HL-60 (cell line): Measurements from ENCODE around the gene P4HA2.
"Not testable (repeated sequence)": the region's sequence is repeated elsewhere in the genome, so short reads cannot be mapped to it uniquely, and the experiment has no call there.

ENCODE experiments used
- DNase-seq, 2 experiments: peaks; one replicate each; pipeline ENCODE4 v3.0.0-alpha.2; 2010 to 2020; ENCODE audit warnings: low read depth in 1 of 2, low spot score in 1 of 2
- H3K27ac ChIP-seq: fragments of 250-450 bp; sonication (Bioruptor Pico); replicated peaks from 2 replicates; pipeline ENCODE4 v1.5.1; 2020; ENCODE audit warnings: mild to moderate bottlenecking, moderate library complexity
- H3K27me3 ChIP-seq: fragments of 250-450 bp; sonication (Bioruptor Pico); 2 replicates; pipeline ENCODE4 v1.5.1; 2021; ENCODE audit warnings: mild to moderate bottlenecking, moderate library complexity; ENCODE audit not compliant: insufficient read depth, poor library complexity, severe bottlenecking
- H3K4me3 ChIP-seq: replicated peaks from 2 replicates; pipeline ENCODE4 v1.5.1; 2011; ENCODE audit warnings: mild to moderate bottlenecking, control low read depth, low read length; ENCODE audit not compliant: insufficient read depth
- GABPA ChIP-seq: IDR thresholded peaks from 2 replicates; pipeline ENCODE4 v1.6.1; 2012; ENCODE audit warnings: low read depth
- POLR2AphosphoS5 ChIP-seq: IDR thresholded peaks from 2 replicates; pipeline ENCODE4 v1.6.1; 2012; ENCODE audit warnings: low read depth
- REST ChIP-seq: IDR thresholded peaks from 2 replicates; pipeline ENCODE4 v1.6.1; 2012; ENCODE audit warnings: low read depth; ENCODE audit not compliant: insufficient replicate concordance
- SPI1 ChIP-seq: IDR thresholded peaks from 2 replicates; pipeline ENCODE4 v1.6.1; 2012; ENCODE audit warnings: low read depth, mild to moderate bottlenecking, borderline replicate concordance
- TF ChIP-seq, protein P1 (sequence below): IDR thresholded peaks from one replicate; pipeline ENCODE4 v1.5.1; 2011; ENCODE audit warnings: low read length, control low read depth, inconsistent platforms; ENCODE audit not compliant: insufficient read depth

The P4HA2 gene

GRCh38 chr5:132176521-132176945 lies 51.1 kb downstream of the P4HA2 start:
- TF ChIP-seq POLR2AphosphoS5 = no peak
- TF ChIP-seq, protein P1, sequence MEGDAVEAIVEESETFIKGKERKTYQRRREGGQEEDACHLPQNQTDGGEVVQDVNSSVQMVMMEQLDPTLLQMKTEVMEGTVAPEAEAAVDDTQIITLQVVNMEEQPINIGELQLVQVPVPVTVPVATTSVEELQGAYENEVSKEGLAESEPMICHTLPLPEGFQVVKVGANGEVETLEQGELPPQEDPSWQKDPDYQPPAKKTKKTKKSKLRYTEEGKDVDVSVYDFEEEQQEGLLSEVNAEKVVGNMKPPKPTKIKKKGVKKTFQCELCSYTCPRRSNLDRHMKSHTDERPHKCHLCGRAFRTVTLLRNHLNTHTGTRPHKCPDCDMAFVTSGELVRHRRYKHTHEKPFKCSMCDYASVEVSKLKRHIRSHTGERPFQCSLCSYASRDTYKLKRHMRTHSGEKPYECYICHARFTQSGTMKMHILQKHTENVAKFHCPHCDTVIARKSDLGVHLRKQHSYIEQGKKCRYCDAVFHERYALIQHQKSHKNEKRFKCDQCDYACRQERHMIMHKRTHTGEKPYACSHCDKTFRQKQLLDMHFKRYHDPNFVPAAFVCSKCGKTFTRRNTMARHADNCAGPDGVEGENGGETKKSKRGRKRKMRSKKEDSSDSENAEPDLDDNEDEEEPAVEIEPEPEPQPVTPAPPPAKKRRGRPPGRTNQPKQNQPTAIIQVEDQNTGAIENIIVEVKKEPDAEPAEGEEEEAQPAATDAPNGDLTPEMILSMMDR = no peak
- no peak for TF ChIP-seq REST
- no peak for TF ChIP-seq SPI1
- TF ChIP-seq GABPA = no peak
- Histone ChIP-seq H3K27ac (0 out of 2 replicates have a peak overlapping the region, but pooled peaks have one; percentile 43), H3K4me3 (no peak overlapping the region), H3K27me3 (no peaks in the 10 kb centered on the region)
- peak in 1 of 2 experiments; percentile 1 for DNase-seq

GRCh38 chr5:132162945-132163344 lies 64.7 kb downstream of the P4HA2 start:
- Histone ChIP-seq H3K27me3 (no peaks in the 10 kb centered on the region), H3K4me3 (no peak overlapping the region), H3K27ac (no peak overlapping the region)
- no peak for DNase-seq
- TF ChIP-seq POLR2AphosphoS5 (no peak), GABPA (no peak), SPI1 (no peak), REST (no peak)
- TF ChIP-seq, protein P1 = no peak

- H3K27ac ChIP-seq, H3K4me3 ChIP-seq, DNase-seq, H3K27me3 ChIP-seq: not testable (repeated sequence)
These were observed 65.9 kb downstream of the P4HA2 start for GRCh38 chr5:132161574-132162326.

DNA sequence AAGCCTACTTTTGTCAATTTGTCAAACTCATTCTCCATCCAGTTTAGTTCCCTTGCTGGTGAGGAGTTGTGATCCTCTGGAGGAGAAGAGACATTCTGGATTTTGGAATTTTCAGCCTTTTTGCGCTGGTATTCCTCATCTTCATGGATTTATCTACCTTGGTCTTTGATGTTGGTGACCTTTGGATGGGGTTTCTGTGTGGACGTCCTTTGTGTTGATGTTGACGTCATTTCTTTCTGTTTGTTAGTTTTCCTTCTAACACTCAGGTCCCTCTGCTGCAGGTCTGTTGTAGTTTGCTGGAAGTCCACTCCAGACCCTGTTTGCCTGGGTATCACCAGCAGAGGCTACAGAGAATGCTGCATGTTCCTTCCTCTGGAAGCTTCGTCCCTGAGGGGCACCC lies 71.2 kb downstream of the P4HA2 start:
- TF ChIP-seq, protein P1 = no peak
- TF ChIP-seq GABPA (no peak), POLR2AphosphoS5 (no peak), REST (no peak), SPI1 (no peak)
- Histone ChIP-seq H3K4me3 (no peak overlapping the region), H3K27ac (no peak overlapping the region), H3K27me3 (no peaks in the 10 kb centered on the region)
- DNase-seq = no peak
